Umbilical cord (tissue), 2 donors: ENCODE measurements around the gene OGFR. TPM values are rescaled to one million over a fixed set of nuclear protein-coding genes. Genes with fewer than 3 reads are reported as not detected.
A peak's percentile ranks its signal among the peaks of the same experiment; 100 is the strongest.

Source experiments
- DNase-seq: peaks from one replicate; pipeline ENCODE4 v3.0.0-alpha.2; 2015; ENCODE audit warnings: low spot score
- total RNA-seq: library from RNA; depleted of rRNA; stranded (reverse); fragments of >200 nt; gene quantifications from one replicate; pipeline ENCODE4 v1.2.3, GENCODE V29; 2014; ENCODE audit warnings: low replicate concordance; ENCODE audit not compliant: insufficient read depth

Gene OGFR
- total RNA-seq, 1 donor from 2014 or later, result 13.7 TPM

DNA sequence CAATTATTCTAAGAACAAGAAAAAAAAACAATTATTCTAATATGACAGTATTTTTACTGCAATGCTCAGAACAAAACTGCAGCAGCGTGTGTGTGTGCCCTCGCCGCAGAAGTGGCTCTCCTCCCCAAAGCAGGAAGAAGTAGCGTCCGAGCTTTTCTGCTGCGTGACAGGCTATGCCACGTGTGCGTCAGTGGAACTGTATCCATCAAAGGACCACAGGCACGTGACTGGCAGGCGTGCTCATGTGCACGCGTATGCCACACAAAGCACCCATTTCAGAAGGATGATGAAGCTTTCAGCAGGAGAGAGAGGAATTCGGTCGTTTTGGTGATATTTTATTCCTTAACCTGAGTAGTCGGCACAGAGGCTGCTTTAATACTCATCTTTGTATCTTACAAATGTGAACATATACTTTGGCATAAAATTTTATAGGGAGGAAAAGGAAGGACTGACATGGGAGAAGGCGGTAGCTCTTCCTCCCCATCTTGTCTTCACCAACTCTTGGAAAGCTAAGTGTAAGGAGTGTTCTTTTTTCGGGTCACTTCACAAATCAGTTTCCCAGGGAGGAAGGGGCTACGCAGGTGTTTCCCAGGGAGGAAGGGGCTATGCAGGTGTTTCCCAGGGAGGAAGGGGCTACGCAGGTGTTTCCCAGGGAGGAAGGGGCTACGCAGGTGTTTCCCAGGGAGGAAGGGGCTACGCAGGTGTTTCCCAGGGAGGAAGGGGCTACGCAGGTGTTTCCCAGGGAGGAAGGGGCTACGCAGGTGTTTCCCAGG is 53.6 kb downstream of the OGFR start:
- DNase-seq, result no peak

DNA sequence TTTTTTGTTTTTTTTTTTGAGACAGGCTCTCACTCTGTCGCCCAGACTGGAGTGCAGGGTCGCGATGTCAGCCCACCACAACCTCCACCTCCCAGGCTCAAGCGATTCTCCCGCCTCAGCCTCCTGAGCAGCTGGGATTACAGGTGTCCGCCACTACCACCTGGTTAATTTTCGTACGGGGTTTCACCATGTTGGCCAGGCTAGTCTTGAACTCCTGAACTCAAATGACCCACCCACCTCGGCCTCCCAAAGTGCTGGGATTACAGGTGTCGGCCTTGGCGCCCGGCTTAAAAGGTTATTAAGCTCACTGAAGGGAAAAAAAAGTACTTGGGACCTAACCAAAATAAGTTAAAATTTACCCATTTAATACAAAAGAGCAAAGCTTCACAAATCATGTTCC is 55.1 kb downstream of the OGFR start:
- no peak for DNase-seq

GRCh38 chr20:62860391-62860923 is 55.8 kb downstream of the OGFR start:
- DNase-seq, result peak; percentile 60

GRCh38 chr20:62860924-62861691 is 56.5 kb downstream of the OGFR start:
- DNase-seq, result no peak

DNA sequence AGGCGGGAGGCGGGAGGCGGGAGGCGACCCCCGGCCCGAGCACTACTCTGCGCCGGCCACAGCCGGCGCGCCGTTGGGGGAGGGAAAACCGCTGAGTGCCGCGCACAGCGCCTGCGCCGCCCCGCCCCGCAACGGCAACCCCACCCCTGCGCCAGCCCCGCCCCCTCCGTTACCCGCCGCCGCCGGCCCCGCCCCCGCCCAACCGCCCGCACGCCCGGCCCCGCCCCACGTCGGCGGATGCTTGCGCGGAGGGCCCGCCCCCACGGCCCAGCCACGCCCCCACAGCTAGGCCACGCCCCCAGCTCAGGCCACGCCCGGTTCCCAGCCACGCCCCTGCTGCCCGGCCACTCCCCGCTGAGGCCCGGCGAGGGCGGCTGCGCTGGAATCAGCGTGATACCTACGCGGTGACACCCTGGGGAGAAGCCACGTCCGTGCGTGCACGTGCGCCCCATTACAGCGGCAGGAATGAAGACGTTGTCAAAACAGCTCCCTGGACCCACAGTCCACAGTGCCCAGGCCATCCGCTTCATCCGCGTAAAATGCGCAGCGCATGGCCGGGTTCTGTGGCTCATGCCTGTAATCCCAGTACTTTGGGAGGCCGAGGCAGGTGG is 57.2 kb downstream of the OGFR start, which contains the start of gene TCFL5:
TSS of gene TCFL5 (minus strand) at position 97 of the 611 bp plus-strand sequence. CDS start 152 bp downstream, outside the sequence.
- peak; percentile 88 for DNase-seq

Other genes with a start within 250 kb of the OGFR start
- 24.1 TPM for gene SLCO4A1, start 162.3 kb upstream of the OGFR start, total RNA-seq
- gene NTSR1, start 96.0 kb upstream of the OGFR start, total RNA-seq, result 1.4 TPM
- 6.3 TPM for gene MRGBP, start 8.4 kb upstream of the OGFR start, total RNA-seq
- gene COL9A3, start 12.2 kb downstream of the OGFR start, total RNA-seq, result 37.1 TPM
- 21.9 TPM for gene TCFL5, start 57.0 kb downstream of the OGFR start, total RNA-seq
- 46.9 TPM for gene DIDO1, start 121.7 kb downstream of the OGFR start, total RNA-seq
- 31.5 TPM for gene GID8, start 133.3 kb downstream of the OGFR start, total RNA-seq
- gene SLC17A9, start 147.9 kb downstream of the OGFR start, total RNA-seq, result 11.1 TPM
- gene BHLHE23, start 202.1 kb downstream of the OGFR start, total RNA-seq, result 2.6 TPM